ENCODE results near the gene CFAP69.
"Not testable (repeated sequence)": the region's sequence is repeated elsewhere in the genome, so short reads cannot be mapped to it uniquely, and the experiment has no call there.

CFAP69 gene

GRCh38 chr7:90347759-90348158, 102.8 kb downstream of the CFAP69 start:
- no peak for FAIRE-seq

- FAIRE-seq = no peak
These were observed 104.3 kb downstream of the CFAP69 start for GRCh38 chr7:90349305-90349704.

- FAIRE-seq = not testable (repeated sequence)
These were observed 105.1 kb downstream of the CFAP69 start for GRCh38 chr7:90350032-90350431.

- no peak for FAIRE-seq
These were observed 107.0 kb downstream of the CFAP69 start for GRCh38 chr7:90351987-90352386.

All from G401.6 (cell line).